Small intestine (tissue), 7 donors: ENCODE results near the gene LZTS2. TPM values are rescaled to one million over a fixed set of nuclear protein-coding genes. Genes with fewer than 3 reads are reported as not detected.

Experiments used
- DNase-seq, 2 donors: peaks; one replicate each; pipeline versions ENCODE4 v3.0.0 to v3.0.0-alpha.2; 2013
- FAIRE-seq: peaks from 2 replicates; lab custom pipeline; 2012; peaks lifted over from hg19 to GRCh38; lab: Jason Lieb, UNC
- H3K27ac ChIP-seq, 3 donors: one replicate each; pipeline ENCODE4 v1.5.1; 2013; ENCODE audit warnings: low read length in 2 of 3, mild to moderate bottlenecking in 2 of 3, control low read depth in 1 of 3, inconsistent platforms in 1 of 3, low read depth in 1 of 3, moderate library complexity in 1 of 3
- H3K27me3 ChIP-seq, 3 donors: one replicate each; pipeline ENCODE4 v1.6.1; 2013; ENCODE audit warnings: low read length in 3 of 3, inconsistent platforms in 1 of 3; ENCODE audit not compliant: control insufficient read depth in 3 of 3, insufficient read depth in 3 of 3
- H3K36me3 ChIP-seq, 3 donors: one replicate each; pipeline ENCODE4 v1.6.1; 2013; ENCODE audit warnings: low read length in 3 of 3, inconsistent platforms in 1 of 3, low read depth in 1 of 3, mild to moderate bottlenecking in 1 of 3, moderate library complexity in 1 of 3; ENCODE audit not compliant: control insufficient read depth in 3 of 3, insufficient read depth in 2 of 3
- H3K4me1 ChIP-seq, 3 donors: one replicate each; pipeline ENCODE4 v1.6.1; 2013; ENCODE audit warnings: low read length in 2 of 3, inconsistent platforms in 1 of 3, low read depth in 1 of 3, mild to moderate bottlenecking in 1 of 3, moderate library complexity in 1 of 3; ENCODE audit not compliant: control insufficient read depth in 3 of 3, insufficient read depth in 2 of 3
- H3K4me3 ChIP-seq, 3 donors: one replicate each; pipeline ENCODE4 v1.5.1; 2013; ENCODE audit warnings: low read length in 3 of 3, control low read depth in 1 of 3, inconsistent platforms in 1 of 3, low read depth in 1 of 3, mild to moderate bottlenecking in 1 of 3, moderate library complexity in 1 of 3
- H3K9me3 ChIP-seq, 2 donors: one replicate each; pipeline ENCODE4 v1.6.1; 2013; ENCODE audit warnings: low read depth in 1 of 2, low read length in 1 of 2; ENCODE audit not compliant: control insufficient read depth in 2 of 2, insufficient read depth in 1 of 2
- WGBS, 3 donors: extraction: QIAGEN DNeasy Blood & Tissue Kit; methylation state at CpG; one replicate each; pipeline ENCODE4 v1.1.7; 2013; 5-methylcytosine and 5-hydroxymethylcytosine counted together
- polyA plus RNA-seq, 4 donors: library from polyadenylated mRNA; stranded (reverse) in 3 of 4; unstranded in 1 of 4; fragments of 200-250 nt in 3 of 4; fragments of 120-200 nt in 1 of 4; gene quantifications; one replicate each; pipeline versions ENCODE4 v1.2.1 to v1.2.3, GENCODE V29; 2013
- donor health status: healthy with polysubstance abuse.
- donor health status: control.
- donor health status: control.
- donor health status: Bipolar disorder and iron deficiency.
- donor health status: healthy.

Gene LZTS2
- polyA plus RNA-seq, 4 donors: 13.6 to 59.6 (median 29.0) TPM

GRCh38 chr10:101038484-101038883 is 38.9 kb downstream of the LZTS2 start:
- FAIRE-seq (no peak), DNase-seq (no peak)
- peaks cover 4 to 69% (median 33%) of the 10 kb centered on the region in 3 donors for H3K36me3 ChIP-seq
- H3K4me3 ChIP-seq: no peak overlapping the region
- no peaks in the 10 kb centered on the region for H3K9me3 ChIP-seq
- WGBS, 3 donors: 74 to 87% (median 86%) methylated on average over 5 of the region's 5 CpGs
- peak overlapping the region in 1 of 3 donors; percentile 19 for H3K27ac ChIP-seq
- H3K27me3 ChIP-seq: no peaks in the 10 kb centered on the region
- peaks cover 0 to 69% (median 2%) of the 10 kb centered on the region in 3 donors for H3K4me1 ChIP-seq

GRCh38 chr10:101040061-101040460 is 40.5 kb downstream of the LZTS2 start:
- 93 to 99% (median 98%) methylated on average over 3 of the region's 3 CpGs for WGBS, 3 donors
- Histone ChIP-seq H3K9me3 (no peaks in the 10 kb centered on the region), H3K4me1 (peaks cover 0 to 64% (median 2%) of the 10 kb centered on the region in 3 donors), H3K27me3 (no peaks in the 10 kb centered on the region), H3K4me3 (no peak overlapping the region), H3K36me3 (peaks cover 4 to 63% (median 31%) of the 10 kb centered on the region in 3 donors), H3K27ac (peak overlapping the region in 1 of 3 donors; percentile 16)
- DNase-seq (no peak), FAIRE-seq (no peak)

GRCh38 chr10:101040851-101041250 is 41.2 kb downstream of the LZTS2 start:
- H3K27ac ChIP-seq: peak overlapping the region in 2 of 3 donors; percentile 45 to 96
- 30 to 43% (median 38%) methylated on average over 2 of the region's 2 CpGs for WGBS, 3 donors

GRCh38 chr10:101041252-101041761 is 41.7 kb downstream of the LZTS2 start:
- H3K4me1 ChIP-seq: peaks cover 0 to 52% (median 2%) of the 10 kb centered on the region in 3 donors
- no peaks in the 10 kb centered on the region for H3K9me3 ChIP-seq
- WGBS, 3 donors: 19 to 22% (median 21%) methylated on average over 5 to 6 of the region's 6 CpGs
- peak overlapping the region in 2 of 3 donors; percentile 84 to 96 for H3K27ac ChIP-seq
- peaks cover 0 to 7% (median 0%) of the 10 kb centered on the region in 3 donors for H3K27me3 ChIP-seq
- DNase-seq (peak; percentile 91 to 92), FAIRE-seq (no peak)
- H3K36me3 ChIP-seq: peaks cover 4 to 51% (median 23%) of the 10 kb centered on the region in 3 donors
- no peak overlapping the region for H3K4me3 ChIP-seq

More at GRCh38 chr10:101040851-101041250, 41.2 kb downstream of the LZTS2 start:
- FAIRE-seq: no peak
- Histone ChIP-seq H3K27me3 (peaks cover 0 to 4% (median 0%) of the 10 kb centered on the region in 3 donors), H3K36me3 (peaks cover 4 to 55% (median 28%) of the 10 kb centered on the region in 3 donors), H3K9me3 (no peaks in the 10 kb centered on the region), H3K4me1 (peaks cover 0 to 56% (median 2%) of the 10 kb centered on the region in 3 donors), H3K4me3 (no peak overlapping the region)
- DNase-seq: no peak

- Histone ChIP-seq H3K4me1 (peaks cover 0 to 44% (median 2%) of the 10 kb centered on the region in 3 donors), H3K4me3 (peak overlapping the region in 1 of 3 donors; percentile 59), H3K27ac (peak overlapping the region; percentile 84 to 96 (median 93)), H3K36me3 (peaks cover 4 to 42% (median 20%) of the 10 kb centered on the region in 3 donors), H3K27me3 (peaks cover 0 to 15% (median 5%) of the 10 kb centered on the region in 3 donors), H3K9me3 (no peaks in the 10 kb centered on the region)
- FAIRE-seq: no peak
- WGBS, 3 donors: 55 to 68% (median 61%) methylated on average over 4 of the region's 4 CpGs
- DNase-seq: no peak
These were observed 42.5 kb downstream of the LZTS2 start for GRCh38 chr10:101042118-101042517.

GRCh38 chr10:101042667-101043362 is 43.2 kb downstream of the LZTS2 start:
- Histone ChIP-seq H3K36me3 (peaks cover 0 to 35% (median 16%) of the 10 kb centered on the region in 3 donors), H3K4me3 (peak overlapping the region; percentile 9 to 59 (median 45)), H3K9me3 (no peaks in the 10 kb centered on the region), H3K27ac (peak overlapping the region; percentile 84 to 96 (median 93)), H3K27me3 (peaks cover 0 to 22% (median 8%) of the 10 kb centered on the region in 3 donors), H3K4me1 (peaks cover 0 to 37% (median 2%) of the 10 kb centered on the region in 3 donors)
- peak; percentile 98 to 99 for DNase-seq
- no peak for FAIRE-seq
- WGBS, 3 donors: 1 to 4% (median 3%) methylated on average over 40 of the region's 40 CpGs

- Histone ChIP-seq H3K4me3 (peak overlapping the region; percentile 9 to 59 (median 45)), H3K4me1 (peaks cover 0 to 39% (median 2%) of the 10 kb centered on the region in 3 donors), H3K27ac (peak overlapping the region; percentile 84 to 96 (median 93)), H3K36me3 (peaks cover 0 to 30% (median 13%) of the 10 kb centered on the region in 3 donors), H3K9me3 (no peaks in the 10 kb centered on the region), H3K27me3 (peaks cover 0 to 27% (median 10%) of the 10 kb centered on the region in 3 donors)
- DNase-seq (peak in 1 of 2 donors; percentile 29), FAIRE-seq (no peak)
- WGBS, 3 donors: 19 to 21% (median 19%) methylated on average over 2 of the region's 2 CpGs
These were observed 43.7 kb downstream of the LZTS2 start for GRCh38 chr10:101043363-101043707.

- DNase-seq: no peak
- no peak for FAIRE-seq
These were observed 44.5 kb downstream of the LZTS2 start for GRCh38 chr10:101044117-101044516.

More at GRCh38 chr10:101044117-101044516, 44.5 kb downstream of the LZTS2 start:
- no peaks in the 10 kb centered on the region for H3K9me3 ChIP-seq
- peaks cover 0 to 35% (median 17%) of the 10 kb centered on the region in 3 donors for H3K27me3 ChIP-seq
- peaks cover 0 to 42% (median 2%) of the 10 kb centered on the region in 3 donors for H3K4me1 ChIP-seq
- H3K27ac ChIP-seq: no peak overlapping the region
- 74 to 83% (median 77%) methylated on average over 2 of the region's 2 CpGs for WGBS, 3 donors
- H3K36me3 ChIP-seq: peaks cover 0 to 23% (median 8%) of the 10 kb centered on the region in 3 donors
- no peak overlapping the region for H3K4me3 ChIP-seq
